EL (cell line): ENCODE results near the gene ZNF862.

Experiments
- DNase-seq: peaks from one replicate; pipeline ENCODE4 v3.0.0-alpha.2; 2016

ZNF862 gene

GRCh38 chr7:149868623-149869290 lies 30.6 kb downstream of the ZNF862 start:
- no peak for DNase-seq

DNA sequence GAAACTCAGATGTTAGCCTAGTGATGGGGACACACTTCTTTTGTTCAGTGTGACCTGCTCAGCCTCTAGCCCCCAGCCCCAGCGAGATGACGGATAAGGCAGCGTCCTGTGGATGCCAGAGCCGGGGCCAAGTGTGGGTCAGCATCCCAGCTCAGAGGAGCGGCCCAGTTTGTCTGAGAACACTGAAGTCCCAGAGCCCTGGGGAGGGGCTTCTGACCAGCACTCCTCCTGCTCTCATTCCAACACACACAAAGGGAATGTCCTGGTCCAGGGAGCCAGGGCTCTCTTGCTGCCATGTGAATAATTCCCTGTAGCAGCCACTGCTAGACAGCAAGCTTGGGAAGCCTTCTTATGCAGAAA lies 31.1 kb downstream of the ZNF862 start:
- no peak for DNase-seq

GRCh38 chr7:149869867-149870266 lies 31.7 kb downstream of the ZNF862 start:
- no peak for DNase-seq

DNA sequence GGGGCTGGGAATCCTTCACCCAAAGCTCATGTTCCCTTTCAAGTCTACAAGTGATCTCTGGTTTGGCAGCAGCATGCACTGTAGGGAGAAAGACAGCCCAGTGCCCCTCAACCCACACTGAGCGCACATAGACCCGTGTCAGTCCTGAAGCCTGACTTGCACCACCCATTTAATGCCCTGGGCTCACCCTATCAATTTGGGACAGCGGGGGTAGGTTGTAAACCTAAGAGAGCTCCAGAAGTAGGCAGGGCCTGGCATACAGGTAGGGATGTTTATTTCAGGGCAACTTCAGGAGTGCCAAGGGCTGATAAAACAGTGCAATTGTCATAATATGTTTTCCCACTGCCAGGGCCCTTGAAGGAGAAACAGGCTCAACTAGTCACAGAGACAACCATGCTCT lies 32.1 kb downstream of the ZNF862 start:
- no peak for DNase-seq

DNA sequence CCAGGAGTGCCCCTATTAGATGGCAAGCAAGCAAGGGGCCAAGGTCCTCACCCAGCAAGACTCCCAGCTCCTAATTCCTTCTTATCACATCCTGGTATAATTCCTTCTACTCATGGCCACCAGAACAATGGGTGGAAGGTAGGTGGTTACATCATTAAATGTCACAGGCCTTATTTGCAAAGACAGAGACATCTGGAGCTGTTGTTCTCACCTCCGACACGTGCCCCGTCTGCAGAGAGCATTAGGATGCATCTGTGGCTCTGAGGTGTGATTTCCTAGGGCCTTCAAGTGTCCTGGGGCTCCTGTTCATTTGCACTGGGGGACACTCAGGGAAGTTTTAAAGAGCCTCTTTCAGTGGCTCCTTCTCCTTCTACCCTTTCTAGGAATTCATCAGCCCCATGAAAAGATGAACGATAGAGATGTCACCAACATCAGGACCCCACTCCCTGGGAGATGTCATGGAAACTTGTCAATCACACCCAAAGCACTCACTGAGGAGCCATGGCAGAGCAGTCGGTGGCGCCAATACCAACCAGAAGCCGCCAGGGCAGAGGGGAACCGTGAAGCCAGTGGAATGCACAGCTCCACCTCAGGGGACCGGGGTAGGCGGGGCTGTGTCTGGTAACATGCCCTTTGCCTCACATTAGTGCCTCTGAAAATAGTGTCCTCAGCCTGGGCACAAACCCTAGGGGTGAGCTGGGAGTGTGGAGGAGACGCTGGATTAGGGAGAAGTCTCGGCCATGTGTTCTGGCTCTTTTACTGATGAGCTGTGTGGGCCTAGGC lies 32.7 kb downstream of the ZNF862 start:
- no peak for DNase-seq

DNA sequence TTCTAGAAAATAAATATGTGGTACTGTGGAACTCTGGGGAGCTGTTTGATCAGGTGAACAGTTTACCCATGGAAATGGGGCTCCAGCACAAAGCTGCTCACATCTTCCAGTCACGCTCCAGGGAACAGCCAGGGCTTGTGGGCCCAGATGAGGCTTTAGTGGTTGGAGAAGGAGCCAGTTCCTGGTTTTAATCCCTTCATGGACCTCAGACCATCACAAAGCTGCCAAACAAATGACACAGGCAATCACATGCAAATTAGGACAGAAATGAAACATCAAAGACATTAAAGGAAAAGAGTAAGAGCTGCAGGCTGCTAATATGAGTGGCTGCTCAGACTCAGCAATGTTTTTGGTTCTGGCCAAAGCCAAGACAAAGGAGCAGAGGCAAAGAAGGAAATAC lies 33.4 kb downstream of the ZNF862 start:
- DNase-seq = no peak

GRCh38 chr7:149872419-149873073 lies 34.4 kb downstream of the ZNF862 start:
- peak; percentile 80 for DNase-seq

DNA sequence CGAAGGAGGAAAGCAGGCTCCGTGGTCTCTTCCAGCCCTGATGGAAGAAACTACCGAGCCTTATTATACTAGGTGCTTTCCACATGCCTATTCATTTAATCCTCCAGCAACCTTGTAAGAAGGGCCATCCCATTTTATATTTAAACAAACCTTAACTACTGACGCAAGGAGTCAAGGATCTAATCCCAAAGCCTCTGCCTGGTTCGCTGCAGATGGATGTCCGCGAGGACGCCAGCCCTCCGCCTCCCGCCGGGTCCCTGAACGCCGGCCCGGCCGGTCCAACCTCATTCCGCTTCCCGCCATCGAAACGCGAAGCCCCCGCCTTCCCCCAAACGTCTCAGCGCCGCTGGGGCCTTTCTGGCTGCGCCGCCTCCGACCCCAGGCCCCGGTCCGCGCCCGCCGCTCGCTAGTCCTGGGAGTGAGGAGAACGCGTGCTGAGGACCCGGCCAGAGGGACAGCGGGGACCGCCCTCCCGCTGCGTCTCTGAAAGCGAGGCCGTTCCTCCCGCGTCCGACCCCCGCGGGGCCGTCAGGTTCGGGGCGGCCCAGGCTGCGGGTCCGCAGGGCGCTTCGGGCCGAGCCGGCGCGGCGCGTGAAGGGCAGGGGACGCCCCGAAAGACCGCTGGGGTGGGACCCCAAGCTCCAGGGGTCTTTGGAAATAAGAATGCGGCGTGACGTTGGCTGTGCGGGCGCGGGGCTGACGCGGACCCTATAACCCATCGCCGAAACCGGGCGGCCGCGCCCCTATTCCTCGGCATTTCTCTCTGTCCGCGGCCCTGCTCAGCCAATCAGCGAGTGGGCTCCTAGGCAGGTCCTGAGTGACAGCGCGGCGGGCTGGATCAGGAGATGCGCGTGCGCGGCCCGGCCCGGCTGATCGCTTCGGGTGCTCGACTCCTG lies 35.1 kb downstream of the ZNF862 start, which contains the start of gene ATP6V0E2:
ATP6V0E2 (plus strand) TSS at position 896 of the 896 bp plus-strand sequence. CDS start 97 bp downstream, outside the sequence.
- DNase-seq = peak; percentile 91

DNA sequence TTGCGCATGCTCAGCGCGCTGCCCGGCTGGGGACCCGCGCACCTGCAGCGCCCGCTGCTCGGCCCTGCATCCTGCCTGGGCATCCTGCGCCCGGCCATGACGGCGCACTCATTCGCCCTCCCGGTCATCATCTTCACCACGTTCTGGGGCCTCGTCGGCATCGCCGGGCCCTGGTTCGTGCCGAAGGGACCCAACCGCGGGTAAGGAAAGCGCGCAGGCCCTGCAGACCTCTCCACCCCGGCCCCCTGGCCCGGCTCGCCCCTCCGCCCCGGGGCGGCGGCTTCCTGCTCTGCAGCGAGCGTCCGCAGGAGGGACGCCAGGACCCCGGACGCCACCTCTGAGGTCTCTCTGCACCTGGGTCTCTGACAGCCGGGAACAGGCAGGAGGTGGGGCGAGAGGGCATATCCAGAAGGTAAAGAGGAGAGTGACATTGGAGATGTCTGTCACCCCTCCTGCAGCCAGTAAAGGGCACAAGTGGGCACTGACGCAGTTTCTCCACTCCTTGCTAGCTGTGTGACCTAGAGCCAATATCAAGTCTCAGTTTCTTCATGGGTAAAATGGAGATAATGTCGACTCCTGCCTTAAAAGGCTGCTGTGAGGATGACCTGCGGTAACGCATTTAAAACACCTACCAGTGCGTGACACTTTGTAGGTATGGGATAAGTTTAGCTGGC lies 35.9 kb downstream of the ZNF862 start:
- DNase-seq = no peak

- no peak for DNase-seq
These were observed 36.5 kb downstream of the ZNF862 start for GRCh38 chr7:149874644-149875028.

- no peak for DNase-seq
These were observed 37.2 kb downstream of the ZNF862 start for GRCh38 chr7:149875396-149875795.

GRCh38 chr7:149877890-149878522 lies 39.8 kb downstream of the ZNF862 start:
- no peak for DNase-seq

GRCh38 chr7:149878523-149878921 lies 40.3 kb downstream of the ZNF862 start:
- no peak for DNase-seq

DNA sequence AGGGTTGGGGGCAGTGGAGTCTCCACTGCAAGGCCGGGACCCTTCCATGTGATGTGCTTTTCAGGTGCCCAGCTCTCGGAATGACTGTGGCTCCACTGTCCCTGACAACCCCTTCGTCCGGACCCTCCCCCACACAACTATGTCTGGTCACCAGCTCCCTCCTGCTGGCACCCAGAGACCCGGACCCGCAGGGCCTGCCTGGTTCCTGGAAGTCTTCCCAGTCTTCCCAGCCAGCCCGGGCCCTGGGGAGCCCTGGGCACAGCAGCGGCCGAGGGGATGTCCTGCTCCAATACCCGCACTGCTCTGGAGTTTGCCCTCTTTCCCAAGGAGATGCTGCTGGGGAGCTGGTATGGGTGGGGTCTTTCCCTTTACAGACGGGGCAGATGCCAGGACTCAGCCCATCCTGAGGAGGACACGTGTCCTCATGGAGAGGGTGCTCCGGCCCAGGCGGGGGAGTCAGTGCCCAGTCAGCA lies 41.1 kb downstream of the ZNF862 start:
- DNase-seq = no peak

DNA sequence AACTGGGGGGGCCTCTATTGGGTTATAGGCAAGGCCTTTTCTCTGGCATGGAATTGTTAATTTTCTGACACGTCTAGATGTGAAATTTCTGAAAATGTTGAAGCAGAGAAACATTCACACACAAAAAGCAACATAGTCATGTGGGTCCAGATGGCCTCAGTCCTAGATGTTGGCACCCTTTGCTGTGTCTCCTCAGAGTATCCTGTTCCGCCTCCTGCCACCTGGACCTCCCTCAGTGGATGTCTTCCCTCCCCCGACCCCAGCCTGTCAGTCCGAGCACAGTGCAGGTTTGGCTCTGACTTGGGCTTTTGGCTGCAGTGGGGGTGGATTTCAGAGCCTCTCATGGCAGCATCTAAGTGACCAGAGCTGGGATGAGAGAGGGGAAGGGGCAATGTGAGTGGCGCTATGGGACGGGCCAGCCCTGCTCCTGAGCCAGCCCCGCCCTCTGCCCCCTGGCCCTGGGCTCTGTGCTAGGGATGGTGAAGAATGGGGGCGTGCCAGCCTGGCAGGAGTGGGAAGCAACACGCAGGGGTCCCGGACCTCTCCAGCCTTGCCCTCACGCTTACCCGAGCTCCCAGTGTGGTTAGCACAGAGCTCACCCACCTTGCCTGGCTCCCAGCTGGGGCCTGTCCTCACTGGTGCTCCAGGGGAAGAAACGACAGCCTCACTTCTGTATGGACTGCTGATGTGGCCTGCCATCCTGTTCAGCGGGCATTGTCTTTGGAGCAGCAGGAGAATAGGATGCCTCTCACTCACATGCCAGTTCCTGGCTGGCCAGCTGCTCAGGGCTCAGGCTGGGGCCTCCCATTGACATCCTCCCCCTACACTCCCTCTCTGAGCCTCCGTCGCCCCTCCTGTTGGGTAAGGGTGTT lies 41.8 kb downstream of the ZNF862 start:
- DNase-seq = no peak

DNA sequence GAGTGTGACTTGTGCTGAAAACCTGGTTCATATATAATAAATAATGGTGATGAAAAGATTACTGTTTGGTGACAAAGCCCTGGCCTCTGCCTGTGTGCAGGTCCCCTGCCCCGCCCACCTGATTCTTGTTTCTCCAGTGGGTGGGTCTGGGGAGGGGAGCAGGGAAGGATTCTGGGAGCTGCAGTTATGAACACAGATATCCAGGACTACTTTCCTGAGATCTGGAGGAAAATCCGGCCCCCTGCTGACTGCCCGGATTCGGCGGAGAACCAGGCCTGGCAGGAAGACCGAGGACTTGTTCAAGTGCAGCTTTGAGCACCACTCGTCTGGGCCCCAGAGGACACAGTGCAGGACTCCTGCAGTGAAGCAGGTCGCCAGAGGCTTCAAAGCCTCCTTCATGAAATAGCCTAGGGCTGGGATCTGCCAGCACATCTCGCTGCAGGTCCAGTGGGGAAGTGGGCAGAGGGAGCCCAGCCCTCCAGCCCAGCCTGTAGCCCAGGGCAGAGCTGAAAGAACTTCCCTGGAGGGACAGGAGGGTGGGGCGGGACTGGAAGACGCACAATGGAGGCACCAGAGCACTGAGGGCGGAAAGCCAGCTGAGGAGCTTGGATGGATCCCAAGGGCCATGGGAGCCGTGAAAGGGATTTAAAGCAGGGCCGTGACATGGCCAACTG lies 42.6 kb downstream of the ZNF862 start:
- DNase-seq = no peak

GRCh38 chr7:149881328-149882247 lies 43.4 kb downstream of the ZNF862 start:
- DNase-seq = no peak

- DNase-seq = no peak
These were observed 44.3 kb downstream of the ZNF862 start for GRCh38 chr7:149882248-149883047.
